ENCODE measurements around the gene FGFR4.
"Not testable (repeated sequence)": the region's sequence is repeated elsewhere in the genome, so short reads cannot be mapped to it uniquely, and the experiment has no call there.

FGFR4 gene

GRCh38 chr5:177086654-177087397, at the start of gene FGFR4:
Gene FGFR4, plus strand, starts transcription at chr5:177086915. Its CDS starts 2,688 bp downstream, at chr5:177089603.
- no peak for FAIRE-seq

GRCh38 chr5:177036921-177037320, 49.8 kb upstream of the FGFR4 start:
- FAIRE-seq, result no peak

- FAIRE-seq, result no peak
These were observed 45.8 kb upstream of the FGFR4 start for GRCh38 chr5:177040814-177041420.

GRCh38 chr5:177041936-177042335, 44.8 kb upstream of the FGFR4 start:
- no peak for FAIRE-seq

GRCh38 chr5:177043114-177043513, 43.6 kb upstream of the FGFR4 start:
- no peak for FAIRE-seq

GRCh38 chr5:177043958-177044357, 42.8 kb upstream of the FGFR4 start:
- FAIRE-seq, result no peak

- no peak for FAIRE-seq
These were observed 42.1 kb upstream of the FGFR4 start for GRCh38 chr5:177044641-177045040.

GRCh38 chr5:177045631-177046030, 41.1 kb upstream of the FGFR4 start:
- no peak for FAIRE-seq

GRCh38 chr5:177048531-177048930, 38.2 kb upstream of the FGFR4 start:
- not testable (repeated sequence) for FAIRE-seq

- no peak for FAIRE-seq
These were observed 37.4 kb upstream of the FGFR4 start for GRCh38 chr5:177049285-177049684.

- no peak for FAIRE-seq
These were observed 22.0 kb upstream of the FGFR4 start for GRCh38 chr5:177064500-177065277.

- FAIRE-seq, result no peak
These were observed 21.2 kb upstream of the FGFR4 start for GRCh38 chr5:177065491-177065890.

- no peak for FAIRE-seq
These were observed 20.5 kb upstream of the FGFR4 start for GRCh38 chr5:177066224-177066623.

GRCh38 chr5:177067503-177067902, 19.2 kb upstream of the FGFR4 start:
- no peak for FAIRE-seq

- FAIRE-seq, result no peak
These were observed 16.1 kb upstream of the FGFR4 start for GRCh38 chr5:177070536-177071191.

GRCh38 chr5:177071666-177072385, 14.9 kb upstream of the FGFR4 start:
- FAIRE-seq, result no peak

- FAIRE-seq, result no peak
These were observed 9.4 kb upstream of the FGFR4 start for GRCh38 chr5:177077335-177077734.

- no peak for FAIRE-seq
These were observed 7.1 kb upstream of the FGFR4 start for GRCh38 chr5:177079606-177080005.

GRCh38 chr5:177080265-177080664, 6.5 kb upstream of the FGFR4 start:
- no peak for FAIRE-seq

- FAIRE-seq, result no peak
These were observed 4.9 kb upstream of the FGFR4 start for GRCh38 chr5:177081859-177082258.

- FAIRE-seq, result no peak
These were observed 3.4 kb upstream of the FGFR4 start for GRCh38 chr5:177083357-177083756.

GRCh38 chr5:177084175-177084574, 2.5 kb upstream of the FGFR4 start:
- FAIRE-seq, result no peak
